Heart left ventricle (tissue), 16 donors: ENCODE results near the gene KRTAP4-4. TPM values are rescaled to one million over a fixed set of nuclear protein-coding genes. Genes with fewer than 3 reads are reported as not detected.

Experiments
- ATAC-seq, 4 donors: fragments of 200-7000 bp; cut with Tn5 transposase; one replicate each; pipeline ENCODE4 v1.9.1; 2020 to 2022; ENCODE audit warnings: moderate library complexity in 4 of 4, mild to moderate bottlenecking in 3 of 4, moderate number of reproducible peaks in 1 of 4
- DNase-seq, 5 donors: peaks; one replicate each; pipeline ENCODE4 v3.0.0-alpha.2; 2020
- H3K27ac ChIP-seq, 12 donors: fragments of 200-600 bp; sonication (generic) in 4 of 12; one replicate each; pipeline versions ENCODE4 v1.5.0 to v1.8.0; 2016 to 2022; ENCODE audit warnings: mild to moderate bottlenecking in 2 of 12
- H3K27me3 ChIP-seq, 9 donors: fragments of 200-600 bp; sonication (generic) in 2 of 9; one replicate each; pipeline versions ENCODE4 v1.5.1 to v1.8.0; 2016 to 2022; ENCODE audit warnings: mild to moderate bottlenecking in 3 of 9
- H3K36me3 ChIP-seq, 9 donors: fragments of 200-600 bp; sonication (generic) in 2 of 9; one replicate each; pipeline versions ENCODE4 v1.5.0 to v1.8.0; 2018 to 2022; ENCODE audit warnings: mild to moderate bottlenecking in 2 of 9
- H3K4me1 ChIP-seq, 12 donors: fragments of 200-600 bp; sonication (generic) in 4 of 12; one replicate each; pipeline versions ENCODE4 v1.5.0 to v1.8.0; 2016 to 2022; ENCODE audit warnings: mild to moderate bottlenecking in 3 of 12
- H3K4me3 ChIP-seq, 12 donors: fragments of 200-600 bp; sonication (generic) in 4 of 12; one replicate each; pipeline versions ENCODE4 v1.5.0 to v1.8.0; 2017 to 2022; ENCODE audit warnings: mild to moderate bottlenecking in 9 of 12, moderate library complexity in 4 of 12
- H3K9me3 ChIP-seq, 12 donors: fragments of 200-600 bp; sonication (generic) in 4 of 12; one replicate each; pipeline versions ENCODE4 v1.5.0 to v1.8.0; 2016 to 2022; ENCODE audit warnings: mild to moderate bottlenecking in 1 of 12
- POLR2A ChIP-seq, 2 donors: fragments of 450-650 bp; IDR thresholded peaks; one replicate each; pipeline ENCODE4 v1.6.1; 2017; ENCODE audit warnings: antibody characterized with exemption in 2 of 2, mild to moderate bottlenecking in 2 of 2, moderate library complexity in 2 of 2
- WGBS, 4 donors: extraction: QIAGEN DNeasy Blood & Tissue Kit in 2 of 4; methylation state at CpG; one replicate each; pipeline versions ENCODE4 v1.1.5 to v1.1.7; 2013 to 2018; 5-methylcytosine and 5-hydroxymethylcytosine counted together
- intact Hi-C, 10 donors: fragments of 100-400 bp; cut with DNase I; formaldehyde crosslinking; loops; one replicate each; pipeline versions ENCODE4 v1.11.1 to v1.14.2; 2022
- polyA plus RNA-seq, 2 donors: library from polyadenylated mRNA; stranded (reverse); fragments of 200-250 nt; gene quantifications; one replicate each; pipeline ENCODE4 v1.2.3, GENCODE V29; 2013
- total RNA-seq, 9 donors: library from RNA; depleted of rRNA in 2 of 9; stranded (reverse); fragments of >200 nt in 2 of 9; fragmentation: NEBNext Ultra II Directional in 3 of 9; extraction: Animal tissue kit (Norgen Biotek cat#: 25700) in 3 of 9; gene quantifications; one replicate each; pipeline versions ENCODE4 v1.1.0 to v1.2.4, GENCODE V29; 2016 to 2023
- TF ChIP-seq, protein P1 (sequence below), 12 donors: fragments of 200-600 bp; sonication (generic) in 4 of 12; IDR thresholded peaks; one replicate each; pipeline versions ENCODE4 v1.5.0 to v1.8.0; 2018 to 2022; ENCODE audit warnings: antibody characterized with exemption in 12 of 12, mild to moderate bottlenecking in 5 of 12
- donor health status: ischemic (EF 13 %, LVEDD 7.1; RV severe dilation, severe dysfunction).
- donor health status: healthy with polysubstance abuse.
- donor health status: DM: no; HTN: yes; CAD: no.
- donor health status: DM: no; HTN: no; CAD: no.
- donor health status: ischemic (EF 25% LVEDD 6.9; RV normal size, moderate dysfunction).
- donor health status: ischemic (EF 25% LVEDD 5.7; RV mildly dilated, moderate dysfunction).
- donor health status: healthy.
- donor health status: DM: yes; HTN: yes; CAD: no.
- donor health status: ischemic (EF 35%, LVEDD 5.7; RV mildly dilated, moderate dysfunction).
- donor health status: nonischemic (EF 11% LVEDD 7.7; RV severe dilation, severe dysfunction).
- donor health status: DM: yes; HTN: yes; CAD: no.
- donor health status: PGD.
- donor health status: ischemic (EF 29% LVEDD 5.4; RV normal size, mild dysfunction).
- donor health status: nonischemic (EF 23%, LVEDD 6.1; RV moderate dilation, normal function).

The KRTAP4-4 gene
- total and polyA plus RNA-seq, 11 donors: not detected

DNA sequence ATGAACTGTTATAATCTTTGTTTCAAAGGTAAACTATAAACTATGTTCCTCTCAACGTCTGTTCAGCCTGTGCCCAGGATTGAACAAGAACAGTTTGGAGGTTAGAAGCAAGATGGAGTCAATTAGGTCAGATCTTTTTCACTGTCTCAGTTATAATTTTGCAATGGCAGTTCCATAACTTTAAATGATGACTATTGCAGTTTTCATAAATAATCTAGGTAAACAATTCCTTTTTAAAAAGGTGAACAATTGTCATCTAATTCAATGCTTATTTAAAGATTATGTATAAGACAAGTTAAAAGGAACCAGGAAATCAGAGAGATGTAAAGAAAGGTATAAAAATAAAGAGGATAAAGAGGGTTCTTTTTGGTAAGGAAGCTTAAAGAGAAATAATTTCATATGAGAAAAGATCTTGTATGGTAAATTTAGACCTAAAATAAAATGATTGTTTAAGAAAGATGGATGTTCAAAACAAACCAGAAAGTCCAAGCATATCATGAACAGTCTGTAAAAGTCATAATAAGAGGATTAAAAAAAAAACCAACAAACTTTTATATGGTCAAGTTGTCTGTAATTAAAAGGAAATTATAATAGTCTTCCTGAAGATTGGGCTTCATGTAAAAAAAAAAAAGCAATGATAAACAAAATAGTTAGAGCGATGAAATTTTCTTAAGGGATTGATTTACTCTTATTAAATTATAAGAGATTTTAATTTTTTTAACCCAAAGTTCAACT lies 49.2 kb downstream of the KRTAP4-4 start:
- H3K27ac ChIP-seq: no peak overlapping the region
- intact Hi-C loops: no loop called here
- no peaks in the 10 kb centered on the region for H3K4me1 ChIP-seq
- no peak overlapping the region for H3K4me3 ChIP-seq
- TF ChIP-seq, protein P1, sequence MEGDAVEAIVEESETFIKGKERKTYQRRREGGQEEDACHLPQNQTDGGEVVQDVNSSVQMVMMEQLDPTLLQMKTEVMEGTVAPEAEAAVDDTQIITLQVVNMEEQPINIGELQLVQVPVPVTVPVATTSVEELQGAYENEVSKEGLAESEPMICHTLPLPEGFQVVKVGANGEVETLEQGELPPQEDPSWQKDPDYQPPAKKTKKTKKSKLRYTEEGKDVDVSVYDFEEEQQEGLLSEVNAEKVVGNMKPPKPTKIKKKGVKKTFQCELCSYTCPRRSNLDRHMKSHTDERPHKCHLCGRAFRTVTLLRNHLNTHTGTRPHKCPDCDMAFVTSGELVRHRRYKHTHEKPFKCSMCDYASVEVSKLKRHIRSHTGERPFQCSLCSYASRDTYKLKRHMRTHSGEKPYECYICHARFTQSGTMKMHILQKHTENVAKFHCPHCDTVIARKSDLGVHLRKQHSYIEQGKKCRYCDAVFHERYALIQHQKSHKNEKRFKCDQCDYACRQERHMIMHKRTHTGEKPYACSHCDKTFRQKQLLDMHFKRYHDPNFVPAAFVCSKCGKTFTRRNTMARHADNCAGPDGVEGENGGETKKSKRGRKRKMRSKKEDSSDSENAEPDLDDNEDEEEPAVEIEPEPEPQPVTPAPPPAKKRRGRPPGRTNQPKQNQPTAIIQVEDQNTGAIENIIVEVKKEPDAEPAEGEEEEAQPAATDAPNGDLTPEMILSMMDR (IDR thresholded peaks at IDR 0.05): no peak
- TF ChIP-seq POLR2A (IDR thresholded peaks at IDR 0.05): no peak
- DNase-seq (no peak), ATAC-seq (no peak)
- H3K9me3 ChIP-seq: no peaks in the 10 kb centered on the region
- WGBS, 4 donors: 66 to 74% (median 69%) methylated on average over 2 of the region's 2 CpGs
- H3K36me3 ChIP-seq: no peaks in the 10 kb centered on the region
- H3K27me3 ChIP-seq: peaks cover 0 to 14% (median 0%) of the 10 kb centered on the region in 9 donors

Other genes starting within 250 kb of the KRTAP4-4 start
Only the 30 nearest of the 40 such genes appear.
- not detected for gene KRTAP3-1, start 151.6 kb downstream of the KRTAP4-4 start, total RNA-seq
- gene KRTAP3-1, start 151.6 kb downstream of the KRTAP4-4 start, polyA plus RNA-seq: not detected
- gene KRTAP1-5, start 133.5 kb downstream of the KRTAP4-4 start, total RNA-seq: not detected
- not detected for gene KRTAP1-5, start 133.5 kb downstream of the KRTAP4-4 start, polyA plus RNA-seq
- gene KRTAP1-4, start 130.6 kb downstream of the KRTAP4-4 start, total RNA-seq: not detected
- not detected for gene KRTAP1-4, start 130.6 kb downstream of the KRTAP4-4 start, polyA plus RNA-seq
- gene KRTAP1-3, start 125.9 kb downstream of the KRTAP4-4 start, total RNA-seq: not detected
- gene KRTAP1-3, start 125.9 kb downstream of the KRTAP4-4 start, polyA plus RNA-seq: not detected
- not detected for gene KRTAP1-1, start 119.3 kb downstream of the KRTAP4-4 start, total RNA-seq
- not detected for gene KRTAP1-1, start 119.3 kb downstream of the KRTAP4-4 start, polyA plus RNA-seq
- gene KRTAP2-1, start 113.4 kb downstream of the KRTAP4-4 start, total RNA-seq: not detected
- not detected for gene KRTAP2-1, start 113.4 kb downstream of the KRTAP4-4 start, polyA plus RNA-seq
- gene KRTAP2-2, start 105.5 kb downstream of the KRTAP4-4 start, total RNA-seq: not detected
- gene KRTAP2-2, start 105.5 kb downstream of the KRTAP4-4 start, polyA plus RNA-seq: not detected
- not detected for gene KRTAP2-3, start 100.6 kb downstream of the KRTAP4-4 start, total RNA-seq
- gene KRTAP2-3, start 100.6 kb downstream of the KRTAP4-4 start, polyA plus RNA-seq: not detected
- not detected for gene KRTAP2-4, start 94.9 kb downstream of the KRTAP4-4 start, total RNA-seq
- not detected for gene KRTAP2-4, start 94.9 kb downstream of the KRTAP4-4 start, polyA plus RNA-seq
- gene KRTAP4-7, start 76.6 kb downstream of the KRTAP4-4 start, total RNA-seq: not detected
- not detected for gene KRTAP4-7, start 76.6 kb downstream of the KRTAP4-4 start, polyA plus RNA-seq
- gene KRTAP4-8, start 62.6 kb downstream of the KRTAP4-4 start, total RNA-seq: not detected
- not detected for gene KRTAP4-8, start 62.6 kb downstream of the KRTAP4-4 start, polyA plus RNA-seq
- gene KRTAP4-16, start 58.5 kb downstream of the KRTAP4-4 start, total RNA-seq: not detected
- gene KRTAP4-16, start 58.5 kb downstream of the KRTAP4-4 start, polyA plus RNA-seq: not detected
- gene KRTAP4-9, start 55.4 kb downstream of the KRTAP4-4 start, total RNA-seq: not detected
- not detected for gene KRTAP4-9, start 55.4 kb downstream of the KRTAP4-4 start, polyA plus RNA-seq
- not detected for gene KRTAP4-11, start 42.4 kb downstream of the KRTAP4-4 start, total RNA-seq
- not detected for gene KRTAP4-11, start 42.4 kb downstream of the KRTAP4-4 start, polyA plus RNA-seq
- not detected for gene KRTAP4-12, start 36.6 kb downstream of the KRTAP4-4 start, total RNA-seq
- gene KRTAP4-12, start 36.6 kb downstream of the KRTAP4-4 start, polyA plus RNA-seq: not detected
- gene KRTAP4-6, start 20.2 kb downstream of the KRTAP4-4 start, total RNA-seq: not detected
- not detected for gene KRTAP4-6, start 20.2 kb downstream of the KRTAP4-4 start, polyA plus RNA-seq
- gene KRTAP4-5, start 10.9 kb downstream of the KRTAP4-4 start, total RNA-seq: not detected
- gene KRTAP4-5, start 10.9 kb downstream of the KRTAP4-4 start, polyA plus RNA-seq: not detected
- gene KRTAP4-3, start 7.5 kb upstream of the KRTAP4-4 start, total RNA-seq: not detected
- not detected for gene KRTAP4-3, start 7.5 kb upstream of the KRTAP4-4 start, polyA plus RNA-seq
- not detected for gene KRTAP4-2, start 17.5 kb upstream of the KRTAP4-4 start, total RNA-seq
- gene KRTAP4-2, start 17.5 kb upstream of the KRTAP4-4 start, polyA plus RNA-seq: not detected
- gene KRTAP4-1, start 24.2 kb upstream of the KRTAP4-4 start, total RNA-seq: not detected
- gene KRTAP4-1, start 24.2 kb upstream of the KRTAP4-4 start, polyA plus RNA-seq: not detected
- gene KRTAP9-1, start 29.1 kb upstream of the KRTAP4-4 start, total RNA-seq: not detected
- gene KRTAP9-1, start 29.1 kb upstream of the KRTAP4-4 start, polyA plus RNA-seq: not detected
- not detected for gene KRTAP9-2, start 65.9 kb upstream of the KRTAP4-4 start, total RNA-seq
- gene KRTAP9-2, start 65.9 kb upstream of the KRTAP4-4 start, polyA plus RNA-seq: not detected
- gene KRTAP9-3, start 71.7 kb upstream of the KRTAP4-4 start, total RNA-seq: not detected
- gene KRTAP9-3, start 71.7 kb upstream of the KRTAP4-4 start, polyA plus RNA-seq: not detected
- gene KRTAP9-8, start 77.3 kb upstream of the KRTAP4-4 start, total RNA-seq: not detected
- gene KRTAP9-8, start 77.3 kb upstream of the KRTAP4-4 start, polyA plus RNA-seq: not detected
- not detected for gene KRTAP9-4, start 88.9 kb upstream of the KRTAP4-4 start, total RNA-seq
- gene KRTAP9-4, start 88.9 kb upstream of the KRTAP4-4 start, polyA plus RNA-seq: not detected
- not detected for gene KRTAP9-9, start 94.6 kb upstream of the KRTAP4-4 start, total RNA-seq
- not detected for gene KRTAP9-9, start 94.6 kb upstream of the KRTAP4-4 start, polyA plus RNA-seq
- not detected for gene KRTAP9-6, start 104.6 kb upstream of the KRTAP4-4 start, total RNA-seq
- gene KRTAP9-6, start 104.6 kb upstream of the KRTAP4-4 start, polyA plus RNA-seq: not detected
- gene KRTAP9-7, start 115.0 kb upstream of the KRTAP4-4 start, total RNA-seq: not detected
- gene KRTAP9-7, start 115.0 kb upstream of the KRTAP4-4 start, polyA plus RNA-seq: not detected
- not detected for gene KRTAP29-1, start 142.1 kb upstream of the KRTAP4-4 start, total RNA-seq
- gene KRTAP29-1, start 142.1 kb upstream of the KRTAP4-4 start, polyA plus RNA-seq: not detected
- gene KRTAP16-1, start 148.6 kb upstream of the KRTAP4-4 start, total RNA-seq: not detected
- gene KRTAP16-1, start 148.6 kb upstream of the KRTAP4-4 start, polyA plus RNA-seq: not detected